Measurements from ENCODE around the gene TPRN.

GRCh38 chr9:137180491-137180890 lies 20.1 kb downstream of the TPRN start:
- TF ChIP-seq CTCF (IDR thresholded peaks at IDR 0.05 in 4 of 5, conservative IDR thresholded peaks at IDR 0.05 in 1 of 5), result no peak
- TF ChIP-seq POLR2A (IDR thresholded peaks at IDR 0.05), result no peak
